Measurements from ENCODE around the gene PTPRA. TPM values are rescaled to one million over a fixed set of nuclear protein-coding genes. Genes with fewer than 3 reads are reported as not detected.
A peak's percentile ranks its signal among the peaks of the same experiment; 100 is the strongest.

The PTPRA gene, protein sequence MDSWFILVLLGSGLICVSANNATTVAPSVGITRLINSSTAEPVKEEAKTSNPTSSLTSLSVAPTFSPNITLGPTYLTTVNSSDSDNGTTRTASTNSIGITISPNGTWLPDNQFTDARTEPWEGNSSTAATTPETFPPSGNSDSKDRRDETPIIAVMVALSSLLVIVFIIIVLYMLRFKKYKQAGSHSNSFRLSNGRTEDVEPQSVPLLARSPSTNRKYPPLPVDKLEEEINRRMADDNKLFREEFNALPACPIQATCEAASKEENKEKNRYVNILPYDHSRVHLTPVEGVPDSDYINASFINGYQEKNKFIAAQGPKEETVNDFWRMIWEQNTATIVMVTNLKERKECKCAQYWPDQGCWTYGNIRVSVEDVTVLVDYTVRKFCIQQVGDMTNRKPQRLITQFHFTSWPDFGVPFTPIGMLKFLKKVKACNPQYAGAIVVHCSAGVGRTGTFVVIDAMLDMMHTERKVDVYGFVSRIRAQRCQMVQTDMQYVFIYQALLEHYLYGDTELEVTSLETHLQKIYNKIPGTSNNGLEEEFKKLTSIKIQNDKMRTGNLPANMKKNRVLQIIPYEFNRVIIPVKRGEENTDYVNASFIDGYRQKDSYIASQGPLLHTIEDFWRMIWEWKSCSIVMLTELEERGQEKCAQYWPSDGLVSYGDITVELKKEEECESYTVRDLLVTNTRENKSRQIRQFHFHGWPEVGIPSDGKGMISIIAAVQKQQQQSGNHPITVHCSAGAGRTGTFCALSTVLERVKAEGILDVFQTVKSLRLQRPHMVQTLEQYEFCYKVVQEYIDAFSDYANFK
- polyA plus RNA-seq (2013, experiment 1 of 2): 149 TPM
- polyA plus RNA-seq (2013, experiment 2 of 2): 143 TPM

- Histone ChIP-seq H3K9ac (ENCODE audit: low read depth, low read length, poor library complexity) (peak within 1 kb of the TSS; percentile 87), H4K8ac (ENCODE audit: low read depth, low read length) (peak within 1 kb of the TSS; percentile 43), H2BK120ac (ENCODE audit: low read depth, low read length) (peak within 1 kb of the TSS; percentile 77), H3K4me3 (ENCODE audit: low read length in 2 of 2) (peak within 1 kb of the TSS; percentile 86 to 95), H3K9me3 (replicated peaks in 1 of 2; ENCODE audit: control insufficient read depth in 2 of 2, insufficient read depth in 1 of 2, low read depth in 1 of 2, low read length in 2 of 2) (no peaks in the 10 kb centered on the region), H3K27me3 (ENCODE audit: control insufficient read depth in 3 of 3, insufficient read depth in 3 of 3, low read depth in 1 of 3, low read length in 3 of 3) (peaks cover 0 to 4% (median 0%) of the 10 kb centered on the region in 3 experiments), H3K79me1 (ENCODE audit: low read depth, low read length) (peaks cover 1% of the 10 kb centered on the region), H2BK12ac (ENCODE audit: low read length) (no peak within 1 kb of the TSS), H3K4ac (ENCODE audit: low read length) (no peak within 1 kb of the TSS), H3K4me2 (ENCODE audit: insufficient read depth, low read length, poor library complexity, severe bottlenecking) (peak within 1 kb of the TSS; percentile 93), H3K18ac (ENCODE audit: low read length) (peak within 1 kb of the TSS; percentile 94), H3K4me1 (ENCODE audit: control insufficient read depth in 2 of 2, insufficient read depth in 1 of 2, low read depth in 1 of 2, low read length in 2 of 2) (peaks cover 12 to 19% of the 10 kb centered on the region in 2 donors), H2BK15ac (ENCODE audit: low read length) (peak within 1 kb of the TSS; percentile 32), H3K36me3 (replicated peaks in 1 of 2; ENCODE audit: control insufficient read depth in 2 of 2, insufficient read depth in 2 of 2, low read length in 2 of 2) (peaks cover 3 to 34% of the 10 kb centered on the region in 2 donors), H4K91ac (ENCODE audit: low read depth, low read length, poor library complexity) (no peak within 1 kb of the TSS), H2AFZ (ENCODE audit: low read length) (peak within 1 kb of the TSS; percentile 84), H3K23ac (ENCODE audit: low read depth, low read length, poor library complexity) (peak within 1 kb of the TSS; percentile 46), H3K14ac (ENCODE audit: low read length) (peak within 1 kb of the TSS; percentile 26), H2AK5ac (ENCODE audit: low read depth, low read length) (peak within 1 kb of the TSS; percentile 53), H2BK5ac (ENCODE audit: low read length) (peak within 1 kb of the TSS; percentile 40), H3K27ac (replicated peaks; ENCODE audit: low read length) (peak within 1 kb of the TSS; percentile 87)
- WGBS, 2 donors (ENCODE audit: extremely low coverage in 2 of 2, insufficient read length in 2 of 2, insufficient replicate concordance in 1 of 2): no CpG with 5 or more reads among the region's 83 CpGs
- DNase-seq (ENCODE audit: low spot score): peak; percentile 90
These were observed at the start of gene PTPRA for GRCh38 chr20:2873010-2873746. PTPRA (plus strand) TSS chr20:2873481; CDS start chr20:2964278, 90,797 bp downstream.

GRCh38 chr20:2825761-2826160 lies 47.5 kb upstream of the PTPRA start:
- Histone ChIP-seq H4K91ac (ENCODE audit: low read depth, low read length, poor library complexity) (no peak overlapping the region), H3K4me2 (ENCODE audit: insufficient read depth, low read length, poor library complexity, severe bottlenecking) (no peak overlapping the region), H4K8ac (ENCODE audit: low read depth, low read length) (no peak overlapping the region), H3K9ac (ENCODE audit: low read depth, low read length, poor library complexity) (no peak overlapping the region), H3K4me1 (ENCODE audit: control insufficient read depth in 2 of 2, insufficient read depth in 1 of 2, low read depth in 1 of 2, low read length in 2 of 2) (peaks cover 0 to 2% of the 10 kb centered on the region in 2 donors), H3K9me3 (replicated peaks in 1 of 2; ENCODE audit: control insufficient read depth in 2 of 2, insufficient read depth in 1 of 2, low read depth in 1 of 2, low read length in 2 of 2) (peaks cover 0 to 8% of the 10 kb centered on the region in 2 donors), H2BK15ac (ENCODE audit: low read length) (no peak overlapping the region), H3K27ac (replicated peaks; ENCODE audit: low read length) (no peak overlapping the region), H3K27me3 (ENCODE audit: control insufficient read depth in 3 of 3, insufficient read depth in 3 of 3, low read depth in 1 of 3, low read length in 3 of 3) (peaks cover 8 to 31% (median 15%) of the 10 kb centered on the region in 3 experiments), H3K23ac (ENCODE audit: low read depth, low read length, poor library complexity) (no peak overlapping the region), H3K4me3 (ENCODE audit: low read length in 2 of 2) (no peak overlapping the region), H2AFZ (ENCODE audit: low read length) (no peak overlapping the region), H2AK5ac (ENCODE audit: low read depth, low read length) (no peak overlapping the region), H2BK120ac (ENCODE audit: low read depth, low read length) (no peak overlapping the region), H2BK5ac (ENCODE audit: low read length) (no peak overlapping the region), H3K4ac (ENCODE audit: low read length) (no peak overlapping the region), H3K14ac (ENCODE audit: low read length) (no peak overlapping the region), H3K36me3 (replicated peaks in 1 of 2; ENCODE audit: control insufficient read depth in 2 of 2, insufficient read depth in 2 of 2, low read length in 2 of 2) (no peaks in the 10 kb centered on the region), H2BK12ac (ENCODE audit: low read length) (no peak overlapping the region), H3K18ac (ENCODE audit: low read length) (no peak overlapping the region), H3K79me1 (ENCODE audit: low read depth, low read length) (no peaks in the 10 kb centered on the region)
- no peak for DNase-seq (ENCODE audit: low spot score)
- no CpG with 5 or more reads among the region's 2 CpGs for WGBS, 2 donors (ENCODE audit: extremely low coverage in 2 of 2, insufficient read length in 2 of 2, insufficient replicate concordance in 1 of 2)

DNA sequence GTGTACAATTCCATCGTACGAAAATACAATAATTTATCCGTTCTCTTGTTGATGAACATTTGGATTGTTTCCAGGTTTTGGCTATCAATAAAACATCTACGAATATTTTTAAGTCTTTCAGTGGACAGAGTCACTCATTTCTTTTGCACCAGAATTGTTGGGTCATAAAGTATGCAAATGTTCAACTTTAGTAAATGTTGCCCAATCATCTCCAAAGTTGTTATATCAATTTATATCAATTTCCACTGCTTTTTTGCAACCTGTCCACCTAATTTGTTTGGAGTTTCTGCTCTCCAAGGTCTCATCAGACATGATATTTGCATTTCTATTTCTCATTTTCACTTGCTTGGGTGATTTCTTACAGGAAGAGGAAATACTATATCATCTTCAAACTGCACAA lies 46.6 kb upstream of the PTPRA start:
- H3K27me3 ChIP-seq (ENCODE audit: control insufficient read depth in 3 of 3, insufficient read depth in 3 of 3, low read depth in 1 of 3, low read length in 3 of 3): peaks cover 2 to 23% (median 6%) of the 10 kb centered on the region in 3 experiments
- H3K23ac ChIP-seq (ENCODE audit: low read depth, low read length, poor library complexity): no peak overlapping the region
- no peak overlapping the region for H3K4me2 ChIP-seq (ENCODE audit: insufficient read depth, low read length, poor library complexity, severe bottlenecking)
- H2BK5ac ChIP-seq (ENCODE audit: low read length): no peak overlapping the region
- no peak overlapping the region for H3K9ac ChIP-seq (ENCODE audit: low read depth, low read length, poor library complexity)
- no peaks in the 10 kb centered on the region for H3K79me1 ChIP-seq (ENCODE audit: low read depth, low read length)
- no peak overlapping the region for H3K18ac ChIP-seq (ENCODE audit: low read length)
- no peak overlapping the region for H4K91ac ChIP-seq (ENCODE audit: low read depth, low read length, poor library complexity)
- WGBS, 2 donors (ENCODE audit: extremely low coverage in 2 of 2, insufficient read length in 2 of 2, insufficient replicate concordance in 1 of 2): no CpG with 5 or more reads among the region's 4 CpGs
- H3K27ac ChIP-seq (replicated peaks; ENCODE audit: low read length): no peak overlapping the region
- no peak overlapping the region for H2BK120ac ChIP-seq (ENCODE audit: low read depth, low read length)
- no peak for DNase-seq (ENCODE audit: low spot score)
- H4K8ac ChIP-seq (ENCODE audit: low read depth, low read length): no peak overlapping the region
- no peak overlapping the region for H3K4ac ChIP-seq (ENCODE audit: low read length)
- no peak overlapping the region for H3K14ac ChIP-seq (ENCODE audit: low read length)
- H2BK15ac ChIP-seq (ENCODE audit: low read length): no peak overlapping the region
- H2BK12ac ChIP-seq (ENCODE audit: low read length): no peak overlapping the region
- H2AFZ ChIP-seq (ENCODE audit: low read length): no peak overlapping the region
- no peak overlapping the region for H3K4me3 ChIP-seq (ENCODE audit: low read length in 2 of 2)
- no peaks in the 10 kb centered on the region for H3K36me3 ChIP-seq (replicated peaks in 1 of 2; ENCODE audit: control insufficient read depth in 2 of 2, insufficient read depth in 2 of 2, low read length in 2 of 2)
- H2AK5ac ChIP-seq (ENCODE audit: low read depth, low read length): no peak overlapping the region
- H3K9me3 ChIP-seq (replicated peaks in 1 of 2; ENCODE audit: control insufficient read depth in 2 of 2, insufficient read depth in 1 of 2, low read depth in 1 of 2, low read length in 2 of 2): peaks cover 0 to 3% of the 10 kb centered on the region in 2 donors
- H3K4me1 ChIP-seq (ENCODE audit: control insufficient read depth in 2 of 2, insufficient read depth in 1 of 2, low read depth in 1 of 2, low read length in 2 of 2): peaks cover 0 to 2% of the 10 kb centered on the region in 2 donors
